GM12878 (cell line): ENCODE data around the gene PPM1D. TPM values are rescaled to one million over a fixed set of nuclear protein-coding genes. Genes with fewer than 3 reads are reported as not detected.

ENCODE experiments used
- ATAC-seq: fragments of 200-7000 bp; cut with Tn5 transposase; 3 replicates; pipeline ENCODE4 v1.9.1; 2020; ENCODE audit warnings: mild to moderate bottlenecking, moderate library complexity
- BruUV-seq: library from RNA; stranded (reverse); fragments of 400-500 nt; replicated peaks from 2 replicates; lab custom pipeline; 2021; lab: Mats Ljungman, UMichigan
- CTCF ChIA-PET: fragments of 300-600 bp; sonication (Branson Sonifier 250); formaldehyde crosslinking; extraction: SDS; loops from one replicate; lab custom pipeline; 2021; ENCODE audit warnings: inconsistent platforms; lab: Yijun Ruan, JAX
- POLR2A ChIA-PET: fragments of 350-600 bp; formaldehyde crosslinking; extraction: SDS; loops from one replicate; lab custom pipeline; 2021; ENCODE audit warnings: inconsistent platforms; lab: Charles Lee
- RAD21 ChIA-PET: fragments of 300-600 bp; sonication (Branson Sonifier 250); formaldehyde crosslinking; loops from one replicate; lab custom pipeline; 2023; ENCODE audit warnings: antibody characterized with exemption; ENCODE audit not compliant: unreplicated experiment; lab: Charles Lee
- SMC1A ChIA-PET: fragments of 300-600 bp; sonication (Branson Sonifier 250); formaldehyde crosslinking; loops from one replicate; lab custom pipeline; 2023; ENCODE audit not compliant: unreplicated experiment, uncharacterized antibody; lab: Charles Lee
- DNase-seq: peaks from one replicate; pipeline ENCODE4 v3.0.0-alpha.2; 2011; ENCODE audit warnings: low read depth, low spot score
- FAIRE-seq: peaks from 3 replicates; lab custom pipeline; 2011; peaks lifted over from hg19 to GRCh38; lab: Jason Lieb, UNC
- H2AFZ ChIP-seq: 2 replicates; pipeline ENCODE4 v1.6.0; 2011; ENCODE audit warnings: low read depth, low read length, control low read depth; ENCODE audit not compliant: control insufficient read depth
- H3K27ac ChIP-seq: 2 replicates; pipeline ENCODE4 v1.5.1; 2011; ENCODE audit warnings: control low read depth; ENCODE audit not compliant: control insufficient read depth, insufficient read depth
- H3K27me3 ChIP-seq, 2 experiments: replicated peaks in 1 of 2; 2 replicates each; pipeline versions ENCODE4 v1.6.0 to v1.6.1; 2011; ENCODE audit warnings: low read length in 1 of 2; ENCODE audit not compliant: control insufficient read depth in 2 of 2, insufficient read depth in 2 of 2
- H3K36me3 ChIP-seq, 2 experiments: 2 replicates each; pipeline ENCODE4 v1.5.1; 2011; ENCODE audit warnings: low read length in 1 of 2; ENCODE audit not compliant: control insufficient read depth in 2 of 2, insufficient read depth in 2 of 2
- H3K4me1 ChIP-seq: 2 replicates; pipeline ENCODE4 v1.6.1; 2011; ENCODE audit warnings: mild to moderate bottlenecking, low read length, moderate library complexity, mixed read lengths; ENCODE audit not compliant: control insufficient read depth, insufficient read depth
- H3K4me2 ChIP-seq: 2 replicates; pipeline ENCODE4 v1.6.0; 2011; ENCODE audit warnings: control low read depth; ENCODE audit not compliant: control insufficient read depth, insufficient read depth
- H3K4me3 ChIP-seq: fragments of 200-600 bp; sonication (generic); 2 replicates; pipeline ENCODE4 v1.5.1; 2016
- H3K79me2 ChIP-seq: 2 replicates; pipeline ENCODE4 v1.6.0; 2011; ENCODE audit warnings: low read length; ENCODE audit not compliant: control insufficient read depth, insufficient read depth
- H3K9ac ChIP-seq: 2 replicates; pipeline ENCODE4 v1.8.0; 2011; ENCODE audit warnings: low read length, control low read depth, mixed read lengths; ENCODE audit not compliant: control insufficient read depth, insufficient read depth
- H3K9me3 ChIP-seq: replicated peaks from 3 replicates; pipeline ENCODE4 v1.5.1; 2011; ENCODE audit warnings: mild to moderate bottlenecking, low read length; ENCODE audit not compliant: control insufficient read depth, insufficient read depth
- H4K20me1 ChIP-seq: 2 replicates; pipeline ENCODE4 v1.6.0; 2011; ENCODE audit not compliant: control insufficient read depth, insufficient read depth
- CREB1 ChIP-seq: IDR thresholded peaks from 2 replicates; pipeline ENCODE4 v1.6.1; 2012; ENCODE audit warnings: low read depth, mild to moderate bottlenecking, inconsistent platforms
- ETV6 ChIP-seq, 2 experiments: fragments of 450-650 bp in 1 of 2; IDR thresholded peaks in 1 of 2; conservative IDR thresholded peaks in 1 of 2; 2 replicates each; pipeline ENCODE4 v1.6.1; 2014; ENCODE audit warnings: antibody characterized with exemption in 1 of 2, borderline replicate concordance in 1 of 2, low read depth in 1 of 2, mild to moderate bottlenecking in 1 of 2, moderate library complexity in 1 of 2
- NFXL1 ChIP-seq: fragments of 450-650 bp; IDR thresholded peaks from 2 replicates; pipeline ENCODE4 v1.6.1; 2017; ENCODE audit warnings: antibody characterized with exemption, mild to moderate bottlenecking, borderline replicate concordance
- RBBP5 ChIP-seq: fragments of 200-600 bp; sonication (generic); conservative IDR thresholded peaks from 2 replicates; pipeline ENCODE4 v1.6.1; 2016
- SUPT20H ChIP-seq: IDR thresholded peaks from 2 replicates; pipeline ENCODE4 v1.6.1; 2011; ENCODE audit warnings: low read depth, mild to moderate bottlenecking, low read length, moderate library complexity, borderline replicate concordance; ENCODE audit not compliant: control insufficient read depth
- WGBS: methylation state at CpG from one replicate; pipeline ENCODE4 v1.1.6; 2016; ENCODE audit warnings: low lambda C conversion rate; ENCODE audit not compliant: insufficient replicate concordance, insufficient coverage; ENCODE audit errors: missing lambda C conversion rate; 5-methylcytosine and 5-hydroxymethylcytosine counted together
- in situ Hi-C: fragments of 300-500 bp; cut with MboI; formaldehyde crosslinking; loops from 9 replicates; pipeline ENCODE4 v1.14.3; 2018; ENCODE audit warnings: mixed read lengths
- intact Hi-C: fragments of 100-400 bp; cut with micrococcal nuclease; formaldehyde crosslinking; loops from one replicate; pipeline ENCODE4 v1.14.2; 2022; ENCODE audit not compliant: unreplicated experiment
- polyA plus RNA-seq, 11 experiments: library from polyadenylated mRNA; depleted of rRNA in 4 of 11; unstranded in 6 of 11; stranded (reverse) in 5 of 11; fragments of >200 nt; fragmentation: Nextera tagmentation in 4 of 11; fragmentation: Illumina TruSeq in 1 of 11; extraction: Ambion mirVana in 4 of 11; extraction: Trizol in 1 of 11; gene quantifications; 1 replicate in 1 of 11; 2 replicates in 10 of 11; pipeline versions ENCODE4 v1.2.1 to v1.2.3, GENCODE V29; 2011 to 2016; ENCODE audit warnings: inconsistent platforms in 2 of 11, missing spikeins in 2 of 11, low read depth in 1 of 11
- total RNA-seq, 4 experiments: library from RNA; depleted of rRNA in 3 of 4; stranded (reverse); fragments of >200 nt in 3 of 4; fragmentation: Illumina TruSeq in 1 of 4; extraction: Trizol in 1 of 4; gene quantifications; 2 replicates each; pipeline versions ENCODE4 v1.2.1 to v1.2.3, GENCODE V29; 2013 to 2021

The PPM1D gene
- total and polyA plus RNA-seq, 10 of the 15 experiments (the other 5 are each of a cell fraction or from before 2014, with no cell fraction given), result 1.9 to 20.8 (median 10.7) TPM

GRCh38 chr17:60645918-60646523 lies 46.0 kb downstream of the PPM1D start:
- POLR2A ChIA-PET, result interaction anchor here (0.6 kb wide), 1 partner anchor 17 kb away, joined by 3 read pairs; no protein-coding TSS in a partner anchor
- no peak overlapping the region for H3K9ac ChIP-seq

GRCh38 chr17:60646701-60647100 lies 46.7 kb downstream of the PPM1D start:
- SMC1A ChIA-PET, result no interaction called here
- DNase-seq (no peak), FAIRE-seq (no peak), ATAC-seq (no peak)
- Histone ChIP-seq H3K9me3 (no peaks in the 10 kb centered on the region), H2AFZ (no peak overlapping the region), H3K4me2 (no peak overlapping the region), H3K79me2 (peaks cover 4% of the 10 kb centered on the region), H3K27me3 (no peaks in the 10 kb centered on the region), H3K9ac (no peak overlapping the region), H3K36me3 (peaks cover 0 to 3% of the 10 kb centered on the region in 2 experiments; a peak in 2 of 4 replicates), H3K4me3 (no peak overlapping the region), H3K27ac (no peak overlapping the region), H3K4me1 (no peaks in the 10 kb centered on the region), H4K20me1 (no peaks in the 10 kb centered on the region)
- in situ Hi-C loops (loop anchor here (25.0 kb wide), 1 partner anchor 509 kb away; the partner anchor contains the start of gene CA4), intact Hi-C loops (no loop called here)
- RAD21 ChIA-PET, result interaction anchor here (0.8 kb wide), 1 partner anchor 24 kb away, joined by 3 read pairs; no protein-coding TSS in a partner anchor
- 94% methylated on average over 3 of the region's 3 CpGs for WGBS
- no peak for TF ChIP-seq RBBP5
- no peak for TF ChIP-seq SUPT20H
- peak in 1 of 2 experiments; percentile 81; a peak in 1 of 4 replicates for TF ChIP-seq ETV6 (conservative IDR thresholded peaks at IDR 0.05 in 1 of 2, IDR thresholded peaks at IDR 0.05 in 1 of 2; ENCODE audit: borderline replicate concordance in 1 of 2, low read depth in 1 of 2)
- POLR2A ChIA-PET, result no interaction called here
- CTCF ChIA-PET, result interaction anchor here (1.3 to 1.4 kb wide), 2 partner anchors 9 to 11 kb away, joined by 3 to 4 read pairs; no protein-coding TSS in a partner anchor
- BruUV-seq, result no TSS peak

More at GRCh38 chr17:60645918-60646523, 46.0 kb downstream of the PPM1D start:
- TF ChIP-seq NFXL1, result peak; percentile 79
- no peak for TF ChIP-seq CREB1
- no TSS peak for BruUV-seq
- FAIRE-seq, result no peak
- no peaks in the 10 kb centered on the region for H3K4me1 ChIP-seq
- intact Hi-C loops, result no loop called here
- no peak overlapping the region for H3K4me3 ChIP-seq
- 94% methylated on average over 3 of the region's 3 CpGs for WGBS
- SMC1A ChIA-PET, result no interaction called here
- H3K9me3 ChIP-seq, result no peaks in the 10 kb centered on the region
- H3K79me2 ChIP-seq, result peaks cover 6% of the 10 kb centered on the region
- no peak for DNase-seq
- H3K36me3 ChIP-seq, result peaks cover 0 to 3% of the 10 kb centered on the region in 2 experiments; a peak in 2 of 4 replicates
- H2AFZ ChIP-seq, result no peak overlapping the region
- H3K27ac ChIP-seq, result no peak overlapping the region
- no peaks in the 10 kb centered on the region for H4K20me1 ChIP-seq
- no peaks in the 10 kb centered on the region for H3K27me3 ChIP-seq
- no peak overlapping the region for H3K4me2 ChIP-seq
- no peak for ATAC-seq
- in situ Hi-C loops, result loop anchor here (25.0 kb wide), 1 partner anchor 509 kb away; the partner anchor contains the start of gene CA4
- CTCF ChIA-PET, result interaction anchor here (1.3 to 1.4 kb wide), 2 partner anchors 8 to 10 kb away, joined by 3 to 4 read pairs; no protein-coding TSS in a partner anchor
- RAD21 ChIA-PET, result interaction anchor here (0.8 kb wide), 1 partner anchor 23 kb away, joined by 3 read pairs; no protein-coding TSS in a partner anchor
